Measurements from ENCODE around the gene CALHM3.
A peak's percentile ranks its signal among the peaks of the same experiment; 100 is the strongest.

CALHM3 gene

DNA sequence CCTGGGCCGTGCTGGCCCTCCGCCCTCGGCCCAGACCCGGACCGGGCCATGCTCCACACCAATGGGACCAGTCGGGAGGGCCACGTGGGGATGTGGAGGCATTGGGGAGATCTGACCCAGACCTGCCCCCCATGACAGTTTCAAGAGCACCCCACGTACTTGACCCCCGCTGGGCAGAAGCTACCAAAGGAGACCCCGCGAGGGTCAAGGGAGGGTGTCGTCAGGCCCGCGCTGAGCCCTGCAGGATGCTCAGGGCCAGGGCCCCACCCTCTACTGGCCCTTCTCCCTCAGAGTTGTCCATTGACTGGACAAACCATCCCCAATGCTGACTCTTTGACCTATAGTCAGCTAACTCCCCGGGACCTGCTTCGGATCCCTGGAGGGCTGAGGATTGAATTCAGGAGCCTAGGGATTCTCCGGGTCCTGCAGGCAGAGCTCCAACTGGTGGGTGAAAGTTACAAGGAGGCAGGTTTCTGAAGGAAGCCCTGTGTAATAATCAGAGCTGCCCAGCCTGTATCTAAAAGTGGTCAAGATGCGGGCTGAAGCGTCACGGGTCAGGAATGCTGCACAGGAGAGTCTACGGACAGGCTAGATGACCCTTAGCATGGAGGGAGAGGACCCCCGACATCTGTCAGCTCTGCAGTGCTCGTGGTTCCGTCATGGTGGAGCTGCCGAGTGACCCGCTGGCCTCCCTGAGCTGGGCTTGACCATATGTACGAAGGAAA lies 26.4 kb downstream of the CALHM3 start:
- peaks cover 19% of the 10 kb centered on the region for H3K36me3 ChIP-seq (ENCODE audit: insufficient read depth, low read length)
- H3K27ac ChIP-seq (ENCODE audit: low read depth, low read length): peak overlapping the region; percentile 87
- no peaks in the 10 kb centered on the region for H3K9me3 ChIP-seq (ENCODE audit: low read length)
- H3K9ac ChIP-seq (ENCODE audit: low read length): peak overlapping the region; percentile 33
- no peaks in the 10 kb centered on the region for H3K27me3 ChIP-seq (ENCODE audit: control insufficient read depth in 1 of 2, insufficient read depth in 2 of 2, low read length in 2 of 2)
- H3K4me1 ChIP-seq (ENCODE audit: insufficient read depth, low read length): peaks cover 30% of the 10 kb centered on the region
- peak overlapping the region; percentile 40 to 68 for H3K4me3 ChIP-seq (ENCODE audit: low read depth in 1 of 2, low read length in 2 of 2)

DNA sequence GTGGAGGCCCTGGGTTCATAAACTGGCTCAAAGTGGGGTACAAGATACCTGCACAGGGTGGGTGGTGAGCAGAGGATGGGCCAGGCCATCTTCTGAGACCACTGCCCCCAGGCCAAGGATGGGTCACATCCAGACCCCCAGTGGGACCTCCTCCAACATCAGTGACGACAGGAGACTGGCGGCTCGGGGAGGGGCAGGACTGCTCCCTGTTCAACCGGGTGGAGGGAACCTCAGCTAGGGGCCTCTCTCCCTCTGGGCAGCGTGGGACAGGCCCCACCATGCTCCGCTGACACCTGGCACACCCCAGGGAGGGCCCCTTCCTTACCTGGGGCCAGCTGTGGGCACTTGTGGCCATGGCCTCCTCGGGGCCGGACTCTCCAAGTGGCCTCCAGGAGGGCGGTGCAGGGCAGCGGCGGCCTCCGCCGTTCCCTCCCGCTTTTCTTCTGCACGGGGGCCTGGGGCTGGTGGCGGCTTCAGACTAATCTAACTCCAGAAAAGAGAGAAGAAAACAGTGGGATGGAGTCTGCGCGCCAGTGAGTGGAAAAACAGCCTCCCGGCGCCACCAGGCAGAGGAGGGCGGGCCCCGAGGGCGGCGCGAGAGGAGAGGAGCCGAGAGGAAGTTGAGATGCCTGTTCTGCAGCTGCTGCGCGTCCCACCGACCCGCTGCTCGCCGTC lies 27.1 kb downstream of the CALHM3 start, which contains the start of gene CALHM2:
Gene CALHM2 (minus strand): TSS at position 540 of the 675 bp plus-strand sequence. CDS start 2,429 bp downstream, outside the sequence.
- H3K9ac ChIP-seq (ENCODE audit: low read length): peak within 1 kb of the TSS; percentile 60
- peak within 1 kb of the TSS; percentile 40 to 68 for H3K4me3 ChIP-seq (ENCODE audit: low read depth in 1 of 2, low read length in 2 of 2)
- peaks cover 37% of the 10 kb centered on the region for H3K4me1 ChIP-seq (ENCODE audit: insufficient read depth, low read length)

DNA sequence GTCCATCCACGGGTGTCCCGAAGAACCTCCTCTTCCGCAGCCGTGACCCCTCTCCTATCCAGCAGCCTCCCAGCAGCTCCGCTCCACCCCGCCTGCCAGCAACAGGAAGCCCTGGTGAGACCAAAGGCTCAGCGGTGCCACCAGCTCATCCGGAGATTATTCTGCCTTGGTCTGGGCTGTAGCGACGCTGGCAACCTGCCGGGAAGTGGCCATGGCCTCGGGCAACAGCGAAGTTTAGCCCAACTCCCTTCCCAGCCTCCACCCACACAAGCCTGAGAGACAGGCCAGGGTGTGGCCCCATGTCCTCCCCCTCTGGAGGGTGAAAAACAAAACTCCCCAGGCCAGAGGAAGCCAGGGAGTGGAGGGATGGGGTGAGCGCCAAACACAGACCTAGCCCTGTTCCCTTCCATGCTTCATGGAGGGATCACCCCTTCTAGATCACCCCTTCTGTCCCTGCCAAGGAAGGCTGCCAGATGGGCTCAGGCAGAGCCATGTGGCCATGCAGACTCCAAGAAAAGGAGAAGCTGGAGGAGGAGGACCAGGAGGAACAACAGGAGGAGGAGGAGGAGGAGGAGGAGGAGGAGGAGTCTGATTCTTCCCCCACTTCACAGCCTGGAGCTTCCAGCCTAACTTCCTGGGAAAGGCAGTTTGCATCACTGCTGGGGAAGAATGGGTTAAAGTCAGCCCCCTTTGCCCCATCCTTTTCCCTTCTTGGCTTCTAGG lies 27.8 kb downstream of the CALHM3 start:
- peaks cover 32% of the 10 kb centered on the region for H3K36me3 ChIP-seq (ENCODE audit: insufficient read depth, low read length)
- peak overlapping the region; percentile 40 to 68 for H3K4me3 ChIP-seq (ENCODE audit: low read depth in 1 of 2, low read length in 2 of 2)
- H3K9ac ChIP-seq (ENCODE audit: low read length): peak overlapping the region; percentile 60
- no peaks in the 10 kb centered on the region for H3K27me3 ChIP-seq (ENCODE audit: control insufficient read depth in 1 of 2, insufficient read depth in 2 of 2, low read length in 2 of 2)
- peaks cover 39% of the 10 kb centered on the region for H3K4me1 ChIP-seq (ENCODE audit: insufficient read depth, low read length)
- no peaks in the 10 kb centered on the region for H3K9me3 ChIP-seq (ENCODE audit: low read length)
- H3K27ac ChIP-seq (ENCODE audit: low read depth, low read length): peak overlapping the region; percentile 87

More for the DNA sequence above, 27.1 kb downstream of the CALHM3 start, which contains the start of gene CALHM2:
- no peaks in the 10 kb centered on the region for H3K27me3 ChIP-seq (ENCODE audit: control insufficient read depth in 1 of 2, insufficient read depth in 2 of 2, low read length in 2 of 2)
- peaks cover 26% of the 10 kb centered on the region for H3K36me3 ChIP-seq (ENCODE audit: insufficient read depth, low read length)
- no peaks in the 10 kb centered on the region for H3K9me3 ChIP-seq (ENCODE audit: low read length)
- H3K27ac ChIP-seq (ENCODE audit: low read depth, low read length): peak within 1 kb of the TSS; percentile 87

DNA sequence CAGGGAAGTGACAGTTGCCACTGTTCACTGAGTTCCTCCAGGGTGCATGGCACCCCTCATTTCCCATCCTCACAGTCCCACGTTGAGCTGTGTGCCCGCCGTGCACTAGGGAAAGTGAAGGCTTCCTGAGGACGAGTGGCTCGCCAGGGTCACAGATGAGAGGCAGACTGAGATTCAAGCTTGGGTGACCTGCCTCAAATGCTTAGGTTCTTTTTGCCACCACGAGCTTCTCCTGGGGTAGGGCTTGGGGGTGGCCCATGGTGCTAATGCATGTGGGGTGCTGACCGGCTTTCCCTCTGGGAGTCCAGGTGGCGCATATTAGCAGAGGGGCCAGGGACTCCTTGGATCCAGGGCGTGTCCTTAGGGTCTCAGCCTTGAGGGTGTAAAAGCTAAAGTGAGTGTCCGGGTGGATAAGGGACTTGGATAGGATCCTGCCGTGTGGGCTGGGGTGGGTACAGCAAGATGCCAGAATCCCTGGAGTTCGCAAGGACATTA lies 28.8 kb downstream of the CALHM3 start:
- H3K27me3 ChIP-seq (ENCODE audit: control insufficient read depth in 1 of 2, insufficient read depth in 2 of 2, low read length in 2 of 2): no peaks in the 10 kb centered on the region
- peaks cover 39% of the 10 kb centered on the region for H3K4me1 ChIP-seq (ENCODE audit: insufficient read depth, low read length)
- H3K4me3 ChIP-seq (ENCODE audit: low read depth in 1 of 2, low read length in 2 of 2): peak overlapping the region in 1 of 2 donors; percentile 68

DNA sequence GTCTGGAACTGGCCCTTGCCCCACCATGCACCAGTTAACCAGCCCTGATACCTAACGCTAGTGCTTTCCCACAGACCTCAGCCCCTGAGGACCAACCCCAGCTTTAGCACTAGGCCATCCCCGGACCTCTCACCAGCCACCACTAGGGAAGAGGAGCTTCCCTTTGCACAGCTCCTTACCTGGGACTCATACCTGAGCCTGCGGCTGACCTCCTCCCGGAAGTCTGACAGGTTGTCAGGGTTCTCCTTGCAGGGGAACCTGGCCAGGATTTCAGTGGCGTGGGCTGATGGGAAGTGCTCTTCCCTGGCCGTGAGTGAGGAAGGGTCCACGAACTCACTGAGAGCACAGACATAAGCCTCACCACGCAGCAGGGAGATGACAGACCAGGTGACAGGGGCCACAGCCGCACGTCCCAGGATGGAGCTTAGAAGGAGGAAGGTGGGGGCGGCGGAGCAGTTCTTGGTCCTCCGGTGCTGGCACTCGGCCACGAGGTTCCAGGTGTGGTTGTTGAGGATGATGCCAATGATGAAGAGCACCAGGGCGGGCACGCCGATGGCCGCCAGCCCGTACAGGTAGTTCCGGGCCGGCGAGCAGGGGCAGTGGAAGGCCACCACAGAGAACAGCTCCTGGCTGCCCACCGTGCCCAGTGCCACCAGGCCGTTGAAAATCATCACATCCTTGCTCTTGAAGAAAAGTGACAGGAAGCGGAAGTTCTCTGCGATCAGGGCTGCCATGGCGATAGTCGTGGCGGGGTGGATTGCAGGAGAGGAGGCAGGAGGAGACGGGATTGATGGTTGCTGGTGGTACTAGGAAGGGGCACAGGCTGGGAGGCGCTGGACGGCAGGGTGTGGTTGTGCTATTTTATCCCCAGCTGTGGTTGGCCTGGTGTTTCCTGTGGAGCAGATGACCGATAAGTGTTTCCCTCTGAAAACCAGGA lies 29.6 kb downstream of the CALHM3 start:
- peak overlapping the region; percentile 18 to 68 for H3K4me3 ChIP-seq (ENCODE audit: low read depth in 1 of 2, low read length in 2 of 2)
- no peaks in the 10 kb centered on the region for H3K9me3 ChIP-seq (ENCODE audit: low read length)
- no peaks in the 10 kb centered on the region for H3K27me3 ChIP-seq (ENCODE audit: control insufficient read depth in 1 of 2, insufficient read depth in 2 of 2, low read length in 2 of 2)
- H3K27ac ChIP-seq (ENCODE audit: low read depth, low read length): peak overlapping the region; percentile 16
- H3K4me1 ChIP-seq (ENCODE audit: insufficient read depth, low read length): peaks cover 39% of the 10 kb centered on the region
- H3K9ac ChIP-seq (ENCODE audit: low read length): no peak overlapping the region
- peaks cover 49% of the 10 kb centered on the region for H3K36me3 ChIP-seq (ENCODE audit: insufficient read depth, low read length)

More for the DNA sequence above, 28.8 kb downstream of the CALHM3 start:
- H3K36me3 ChIP-seq (ENCODE audit: insufficient read depth, low read length): peaks cover 41% of the 10 kb centered on the region
- H3K9me3 ChIP-seq (ENCODE audit: low read length): no peaks in the 10 kb centered on the region
- peak overlapping the region; percentile 19 for H3K9ac ChIP-seq (ENCODE audit: low read length)
- H3K27ac ChIP-seq (ENCODE audit: low read depth, low read length): peak overlapping the region; percentile 16

DNA sequence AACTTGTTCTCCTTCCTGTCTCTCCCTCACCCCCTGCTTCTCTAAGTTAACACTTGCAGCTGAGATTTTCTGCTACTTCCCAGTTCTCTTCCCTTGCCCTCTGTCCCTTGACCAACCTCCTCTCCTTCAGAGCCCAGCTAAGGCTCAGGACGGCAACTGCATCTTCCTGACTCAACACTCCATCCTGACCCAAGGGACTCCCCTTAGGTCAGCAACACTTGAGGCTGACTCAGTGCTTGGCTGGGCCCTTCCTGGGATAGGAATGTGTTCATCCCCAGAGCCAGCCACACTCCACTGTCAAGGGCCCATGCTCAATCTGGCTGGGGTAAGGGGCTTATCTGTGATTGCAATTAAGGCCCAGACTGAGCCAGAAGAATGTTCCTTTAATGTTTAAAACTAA lies 30.3 kb downstream of the CALHM3 start:
- H3K4me1 ChIP-seq (ENCODE audit: insufficient read depth, low read length): peaks cover 39% of the 10 kb centered on the region
- no peak overlapping the region for H3K27ac ChIP-seq (ENCODE audit: low read depth, low read length)
- no peaks in the 10 kb centered on the region for H3K27me3 ChIP-seq (ENCODE audit: control insufficient read depth in 1 of 2, insufficient read depth in 2 of 2, low read length in 2 of 2)
- H3K4me3 ChIP-seq (ENCODE audit: low read depth in 1 of 2, low read length in 2 of 2): peak overlapping the region in 1 of 2 donors; percentile 68
- H3K9me3 ChIP-seq (ENCODE audit: low read length): no peaks in the 10 kb centered on the region
- H3K9ac ChIP-seq (ENCODE audit: low read length): no peak overlapping the region
- peaks cover 56% of the 10 kb centered on the region for H3K36me3 ChIP-seq (ENCODE audit: insufficient read depth, low read length)

DNA sequence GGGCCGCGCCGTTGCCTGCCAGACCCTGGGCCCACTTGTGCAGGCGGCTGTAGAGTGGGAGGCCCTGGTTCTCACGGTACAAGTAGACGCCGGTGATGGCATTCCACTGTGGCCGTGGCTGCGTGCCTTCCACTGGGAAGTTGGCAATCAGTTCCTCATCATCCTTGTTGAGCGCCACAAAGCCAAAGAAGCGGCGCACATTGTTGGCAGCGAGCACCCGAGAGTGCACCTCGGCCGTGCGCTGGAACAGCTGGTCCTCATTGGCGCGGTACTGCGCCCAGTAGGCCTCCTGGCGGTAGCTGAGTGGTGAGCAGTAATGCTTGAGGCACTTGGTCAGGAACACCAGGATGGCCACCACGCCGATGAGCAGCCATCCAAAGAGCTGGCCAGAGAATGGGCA lies 31.9 kb downstream of the CALHM3 start:
- peaks cover 72% of the 10 kb centered on the region for H3K36me3 ChIP-seq (ENCODE audit: insufficient read depth, low read length)
- H3K9me3 ChIP-seq (ENCODE audit: low read length): no peaks in the 10 kb centered on the region
- H3K9ac ChIP-seq (ENCODE audit: low read length): no peak overlapping the region
- no peak overlapping the region for H3K4me3 ChIP-seq (ENCODE audit: low read depth in 1 of 2, low read length in 2 of 2)
- no peaks in the 10 kb centered on the region for H3K27me3 ChIP-seq (ENCODE audit: control insufficient read depth in 1 of 2, insufficient read depth in 2 of 2, low read length in 2 of 2)
- H3K27ac ChIP-seq (ENCODE audit: low read depth, low read length): no peak overlapping the region
- peaks cover 32% of the 10 kb centered on the region for H3K4me1 ChIP-seq (ENCODE audit: insufficient read depth, low read length)

DNA sequence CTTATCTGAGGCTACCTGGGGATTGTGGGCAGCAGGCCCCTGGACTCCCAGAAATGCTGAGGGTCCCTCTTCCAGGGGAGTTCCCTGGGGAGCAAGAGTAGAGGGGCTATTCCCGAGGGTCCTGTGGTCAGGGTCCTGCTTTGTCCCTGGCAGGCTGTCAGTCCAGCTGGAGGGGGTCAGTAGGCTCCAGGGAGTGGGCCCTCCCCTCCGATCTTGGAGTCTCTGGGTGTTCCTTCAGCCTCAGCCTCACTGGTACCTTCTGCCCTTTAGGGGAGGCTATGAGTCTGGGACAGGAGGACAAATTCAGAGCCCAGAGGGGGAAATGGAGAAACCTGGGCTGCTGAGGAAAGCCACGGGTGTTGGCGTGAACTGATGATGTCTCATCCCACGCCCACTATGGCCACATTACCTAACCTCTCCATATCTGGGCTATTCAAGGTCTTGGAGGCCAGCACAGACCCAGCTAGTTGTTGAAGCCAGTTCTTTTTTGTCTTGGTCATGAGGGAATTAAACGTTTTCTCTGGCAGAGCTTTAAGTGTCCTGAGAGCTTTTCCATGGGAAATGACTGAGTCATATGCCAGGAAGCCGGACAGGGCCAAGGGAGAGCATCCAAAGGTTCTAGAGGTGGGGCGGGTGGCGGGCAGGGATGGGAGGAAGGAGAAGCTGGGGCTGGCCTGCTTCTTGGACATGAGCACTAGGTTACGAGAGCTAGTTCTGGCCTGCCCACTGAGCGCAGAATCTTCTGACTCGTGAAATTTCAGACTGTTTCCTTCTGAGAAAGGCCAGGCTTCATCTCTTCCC lies 33.1 kb downstream of the CALHM3 start:
- Histone ChIP-seq H3K36me3 (ENCODE audit: insufficient read depth, low read length) (peaks cover 82% of the 10 kb centered on the region), H3K27ac (ENCODE audit: low read depth, low read length) (peak overlapping the region; percentile 49), H3K9me3 (ENCODE audit: low read length) (no peaks in the 10 kb centered on the region), H3K9ac (ENCODE audit: low read length) (no peak overlapping the region), H3K4me1 (ENCODE audit: insufficient read depth, low read length) (peaks cover 32% of the 10 kb centered on the region), H3K27me3 (ENCODE audit: control insufficient read depth in 1 of 2, insufficient read depth in 2 of 2, low read length in 2 of 2) (no peaks in the 10 kb centered on the region), H3K4me3 (ENCODE audit: low read depth in 1 of 2, low read length in 2 of 2) (no peak overlapping the region)

DNA sequence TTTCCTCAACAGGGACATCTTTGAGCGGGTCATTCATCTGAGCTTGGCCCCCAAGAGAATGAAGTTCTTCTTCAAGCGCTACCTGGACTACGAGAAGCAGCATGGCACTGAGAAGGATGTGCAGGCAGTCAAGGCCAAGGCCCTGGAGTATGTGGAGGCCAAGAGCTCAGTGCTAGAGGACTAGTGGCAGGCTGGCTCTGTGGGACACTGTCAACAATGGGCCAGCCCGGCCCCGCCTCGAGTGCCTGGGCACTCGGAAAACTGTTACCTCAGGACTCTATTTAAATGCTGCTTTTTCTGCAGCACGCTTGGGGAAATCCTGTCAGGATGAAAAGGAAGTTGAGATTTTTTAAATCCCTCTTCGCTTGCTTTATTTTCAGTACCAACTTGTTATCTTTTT lies 33.7 kb downstream of the CALHM3 start:
- Histone ChIP-seq H3K4me3 (ENCODE audit: low read depth in 1 of 2, low read length in 2 of 2) (no peak overlapping the region), H3K9me3 (ENCODE audit: low read length) (no peaks in the 10 kb centered on the region), H3K9ac (ENCODE audit: low read length) (no peak overlapping the region), H3K4me1 (ENCODE audit: insufficient read depth, low read length) (peaks cover 29% of the 10 kb centered on the region), H3K27me3 (ENCODE audit: control insufficient read depth in 1 of 2, insufficient read depth in 2 of 2, low read length in 2 of 2) (no peaks in the 10 kb centered on the region), H3K36me3 (ENCODE audit: insufficient read depth, low read length) (peaks cover 82% of the 10 kb centered on the region), H3K27ac (ENCODE audit: low read depth, low read length) (peak overlapping the region; percentile 49)

DNA sequence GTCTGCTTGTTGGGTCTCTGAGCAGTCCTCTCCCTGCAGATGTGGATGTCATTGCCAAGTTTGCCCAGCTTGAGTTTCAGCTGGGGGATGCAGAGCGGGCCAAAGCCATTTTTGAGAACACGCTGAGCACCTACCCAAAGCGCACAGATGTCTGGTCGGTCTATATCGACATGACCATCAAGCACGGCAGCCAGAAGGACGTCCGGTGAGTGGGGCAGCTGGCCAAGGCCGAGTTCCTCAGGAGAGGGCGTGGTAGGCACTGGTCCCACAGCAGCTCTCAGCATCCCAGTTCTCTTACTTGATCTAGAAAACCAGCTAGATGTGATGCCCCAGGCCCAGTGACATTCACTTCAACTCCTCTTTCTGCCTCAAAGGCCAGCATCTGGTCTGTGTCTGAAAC lies 34.6 kb downstream of the CALHM3 start:
- Histone ChIP-seq H3K27ac (ENCODE audit: low read depth, low read length) (no peak overlapping the region), H3K4me1 (ENCODE audit: insufficient read depth, low read length) (peaks cover 20% of the 10 kb centered on the region), H3K36me3 (ENCODE audit: insufficient read depth, low read length) (peaks cover 83% of the 10 kb centered on the region), H3K4me3 (ENCODE audit: low read depth in 1 of 2, low read length in 2 of 2) (no peak overlapping the region), H3K9me3 (ENCODE audit: low read length) (no peaks in the 10 kb centered on the region), H3K27me3 (ENCODE audit: control insufficient read depth in 1 of 2, insufficient read depth in 2 of 2, low read length in 2 of 2) (no peaks in the 10 kb centered on the region), H3K9ac (ENCODE audit: low read length) (no peak overlapping the region)
